ENCODE measurements around the gene SMIM7. TPM values are rescaled to one million over a fixed set of nuclear protein-coding genes. Genes with fewer than 3 reads are reported as not detected.

The SMIM7 gene
- total and polyA plus RNA-seq, 2 donors, result 79.0 to 100 TPM

- Histone ChIP-seq H3K4me1 (ENCODE audit: control insufficient read depth in 2 of 2, insufficient read depth in 2 of 2, low read length in 2 of 2) (peaks cover 12 to 35% of the 10 kb centered on the region in 2 donors), H3K27ac (ENCODE audit: low read depth in 1 of 2, low read length in 1 of 2) (peak overlapping the region; percentile 91 to 98), H3K27me3 (ENCODE audit: control insufficient read depth in 2 of 2, insufficient read depth in 1 of 2, low read length in 1 of 2) (no peaks in the 10 kb centered on the region), H3K36me3 (ENCODE audit: control insufficient read depth in 2 of 2, insufficient read depth in 2 of 2, low read length in 1 of 2) (peaks cover 25 to 43% of the 10 kb centered on the region in 2 donors), H3K9me3 (ENCODE audit: control insufficient read depth in 2 of 2, insufficient read depth in 1 of 2, low read length in 1 of 2) (no peaks in the 10 kb centered on the region), H3K4me3 (ENCODE audit: low read length in 2 of 2) (peak overlapping the region; percentile 73 to 85)
- DNase-seq (ENCODE audit: low read depth in 6 of 9, low spot score in 9 of 9), result peak; percentile 24 to 82 (median 50)
- WGBS, result 11% methylated on average over 23 of the region's 23 CpGs
Measured at GRCh38 chr19:16628984-16629691, 30.8 kb downstream of the SMIM7 start.

- peak; percentile 80 to 98 (median 92) for DNase-seq (ENCODE audit: low read depth in 6 of 9, low spot score in 9 of 9)
Measured at GRCh38 chr19:16628183-16628983, 31.6 kb downstream of the SMIM7 start, which contains the start of gene MED26. MED26 (minus strand) TSS chr19:16628204; CDS start chr19:16627943, 261 bp downstream.

DNA sequence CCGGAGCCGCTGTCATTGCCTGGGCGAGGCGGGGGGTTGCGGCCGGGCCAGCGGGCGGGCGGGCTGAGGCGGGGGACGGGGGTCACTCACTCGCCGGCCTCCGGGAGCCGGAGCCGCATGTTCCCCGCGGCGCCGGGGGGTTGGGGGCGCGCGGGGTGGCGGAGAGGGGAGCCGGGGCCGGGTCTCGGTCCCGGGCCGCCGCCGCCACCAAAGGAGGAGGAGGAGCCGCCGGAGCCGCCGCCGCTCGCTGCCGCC is 32.1 kb downstream of the SMIM7 start:
- no peak for DNase-seq (ENCODE audit: low read depth in 6 of 9, low spot score in 9 of 9)
- Histone ChIP-seq H3K9me3 (ENCODE audit: control insufficient read depth in 2 of 2, insufficient read depth in 1 of 2, low read length in 1 of 2) (no peaks in the 10 kb centered on the region), H3K4me3 (ENCODE audit: low read length in 2 of 2) (peak overlapping the region; percentile 85 to 90), H3K27me3 (ENCODE audit: control insufficient read depth in 2 of 2, insufficient read depth in 1 of 2, low read length in 1 of 2) (no peaks in the 10 kb centered on the region), H3K36me3 (ENCODE audit: control insufficient read depth in 2 of 2, insufficient read depth in 2 of 2, low read length in 1 of 2) (peaks cover 28 to 42% of the 10 kb centered on the region in 2 donors), H3K4me1 (ENCODE audit: control insufficient read depth in 2 of 2, insufficient read depth in 2 of 2, low read length in 2 of 2) (peaks cover 12 to 35% of the 10 kb centered on the region in 2 donors), H3K27ac (ENCODE audit: low read depth in 1 of 2, low read length in 1 of 2) (peak overlapping the region in 1 of 2 donors; percentile 67)
- under 1% methylated on average over 38 of the region's 38 CpGs for WGBS

More at GRCh38 chr19:16628183-16628983, 31.6 kb downstream of the SMIM7 start, which contains the start of gene MED26:
- WGBS, result under 1% methylated on average over 98 of the region's 98 CpGs
- Histone ChIP-seq H3K36me3 (ENCODE audit: control insufficient read depth in 2 of 2, insufficient read depth in 2 of 2, low read length in 1 of 2) (peaks cover 31 to 43% of the 10 kb centered on the region in 2 donors), H3K27me3 (ENCODE audit: control insufficient read depth in 2 of 2, insufficient read depth in 1 of 2, low read length in 1 of 2) (no peaks in the 10 kb centered on the region), H3K4me3 (ENCODE audit: low read length in 2 of 2) (peak within 1 kb of the TSS; percentile 85 to 90), H3K4me1 (ENCODE audit: control insufficient read depth in 2 of 2, insufficient read depth in 2 of 2, low read length in 2 of 2) (peaks cover 12 to 35% of the 10 kb centered on the region in 2 donors), H3K9me3 (ENCODE audit: control insufficient read depth in 2 of 2, insufficient read depth in 1 of 2, low read length in 1 of 2) (no peaks in the 10 kb centered on the region), H3K27ac (ENCODE audit: low read depth in 1 of 2, low read length in 1 of 2) (peak within 1 kb of the TSS; percentile 91 to 98)

- Histone ChIP-seq H3K9me3 (ENCODE audit: control insufficient read depth in 2 of 2, insufficient read depth in 1 of 2, low read length in 1 of 2) (no peaks in the 10 kb centered on the region), H3K36me3 (ENCODE audit: control insufficient read depth in 2 of 2, insufficient read depth in 2 of 2, low read length in 1 of 2) (peaks cover 23 to 41% of the 10 kb centered on the region in 2 donors), H3K27me3 (ENCODE audit: control insufficient read depth in 2 of 2, insufficient read depth in 1 of 2, low read length in 1 of 2) (no peaks in the 10 kb centered on the region), H3K27ac (ENCODE audit: low read depth in 1 of 2, low read length in 1 of 2) (peak overlapping the region; percentile 67 to 86), H3K4me1 (ENCODE audit: control insufficient read depth in 2 of 2, insufficient read depth in 2 of 2, low read length in 2 of 2) (peaks cover 12 to 35% of the 10 kb centered on the region in 2 donors), H3K4me3 (ENCODE audit: low read length in 2 of 2) (peak overlapping the region; percentile 85 to 90)
- WGBS, result under 1% methylated on average over 52 of the region's 52 CpGs
- DNase-seq (ENCODE audit: low read depth in 6 of 9, low spot score in 9 of 9), result peak in 7 of 9 donors; percentile 11 to 74 (median 44)
Measured at GRCh38 chr19:16627193-16627927, 32.6 kb downstream of the SMIM7 start.

DNA sequence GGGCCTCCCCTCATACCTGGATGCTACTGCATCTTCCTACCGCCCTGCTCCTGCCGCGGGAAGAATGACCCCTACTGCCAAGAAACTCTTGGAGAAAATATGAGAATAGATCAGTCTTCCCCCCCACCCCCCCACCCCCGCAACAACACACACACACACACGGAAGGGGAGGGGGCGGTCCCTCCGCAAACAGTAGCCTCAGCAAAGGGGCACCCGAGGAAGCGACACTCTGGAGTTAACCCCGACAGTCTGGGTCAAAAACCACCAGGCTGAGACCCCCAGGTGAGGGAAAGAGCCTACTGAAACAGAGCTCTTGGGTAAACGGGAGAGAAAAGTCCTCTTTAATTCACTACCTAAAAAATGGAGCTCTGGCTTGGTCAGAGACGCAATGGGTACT is 33.1 kb downstream of the SMIM7 start:
- Histone ChIP-seq H3K27me3 (ENCODE audit: control insufficient read depth in 2 of 2, insufficient read depth in 1 of 2, low read length in 1 of 2) (no peaks in the 10 kb centered on the region), H3K4me3 (ENCODE audit: low read length in 2 of 2) (peak overlapping the region; percentile 85 to 90), H3K36me3 (ENCODE audit: control insufficient read depth in 2 of 2, insufficient read depth in 2 of 2, low read length in 1 of 2) (peaks cover 22 to 38% of the 10 kb centered on the region in 2 donors), H3K27ac (ENCODE audit: low read depth in 1 of 2, low read length in 1 of 2) (peak overlapping the region; percentile 67 to 86), H3K4me1 (ENCODE audit: control insufficient read depth in 2 of 2, insufficient read depth in 2 of 2, low read length in 2 of 2) (peaks cover 12 to 35% of the 10 kb centered on the region in 2 donors), H3K9me3 (ENCODE audit: control insufficient read depth in 2 of 2, insufficient read depth in 1 of 2, low read length in 1 of 2) (no peaks in the 10 kb centered on the region)
- WGBS, result 6% methylated on average over 12 of the region's 12 CpGs
- DNase-seq (ENCODE audit: low read depth in 6 of 9, low spot score in 9 of 9), result peak in 1 of 9 donors; percentile 15

GRCh38 chr19:16625163-16625958 is 34.6 kb downstream of the SMIM7 start:
- Histone ChIP-seq H3K27ac (ENCODE audit: low read depth in 1 of 2, low read length in 1 of 2) (no peak overlapping the region), H3K4me3 (ENCODE audit: low read length in 2 of 2) (no peak overlapping the region), H3K9me3 (ENCODE audit: control insufficient read depth in 2 of 2, insufficient read depth in 1 of 2, low read length in 1 of 2) (no peaks in the 10 kb centered on the region), H3K36me3 (ENCODE audit: control insufficient read depth in 2 of 2, insufficient read depth in 2 of 2, low read length in 1 of 2) (peaks cover 21 to 38% of the 10 kb centered on the region in 2 donors), H3K4me1 (ENCODE audit: control insufficient read depth in 2 of 2, insufficient read depth in 2 of 2, low read length in 2 of 2) (peaks cover 12 to 35% of the 10 kb centered on the region in 2 donors), H3K27me3 (ENCODE audit: control insufficient read depth in 2 of 2, insufficient read depth in 1 of 2, low read length in 1 of 2) (no peaks in the 10 kb centered on the region)
- WGBS, result 92% methylated on average over 16 of the region's 16 CpGs
- no peak for DNase-seq (ENCODE audit: low read depth in 6 of 9, low spot score in 9 of 9)

- peaks cover 18 to 38% of the 10 kb centered on the region in 2 donors for H3K36me3 ChIP-seq (ENCODE audit: control insufficient read depth in 2 of 2, insufficient read depth in 2 of 2, low read length in 1 of 2)
- 97% methylated on average over 10 of the region's 10 CpGs for WGBS
- H3K27me3 ChIP-seq (ENCODE audit: control insufficient read depth in 2 of 2, insufficient read depth in 1 of 2, low read length in 1 of 2), result no peaks in the 10 kb centered on the region
- H3K4me1 ChIP-seq (ENCODE audit: control insufficient read depth in 2 of 2, insufficient read depth in 2 of 2, low read length in 2 of 2), result peaks cover 5 to 24% of the 10 kb centered on the region in 2 donors
- no peak overlapping the region for H3K27ac ChIP-seq (ENCODE audit: low read depth in 1 of 2, low read length in 1 of 2)
- no peak overlapping the region for H3K4me3 ChIP-seq (ENCODE audit: low read length in 2 of 2)
- no peaks in the 10 kb centered on the region for H3K9me3 ChIP-seq (ENCODE audit: control insufficient read depth in 2 of 2, insufficient read depth in 1 of 2, low read length in 1 of 2)
- DNase-seq (ENCODE audit: low read depth in 6 of 9, low spot score in 9 of 9), result no peak
Measured at GRCh38 chr19:16624236-16624635, 35.7 kb downstream of the SMIM7 start.

GRCh38 chr19:16623576-16623975 is 36.4 kb downstream of the SMIM7 start:
- Histone ChIP-seq H3K9me3 (ENCODE audit: control insufficient read depth in 2 of 2, insufficient read depth in 1 of 2, low read length in 1 of 2) (no peaks in the 10 kb centered on the region), H3K27ac (ENCODE audit: low read depth in 1 of 2, low read length in 1 of 2) (no peak overlapping the region), H3K4me1 (ENCODE audit: control insufficient read depth in 2 of 2, insufficient read depth in 2 of 2, low read length in 2 of 2) (peaks cover 4 to 18% of the 10 kb centered on the region in 2 donors), H3K4me3 (ENCODE audit: low read length in 2 of 2) (no peak overlapping the region), H3K27me3 (ENCODE audit: control insufficient read depth in 2 of 2, insufficient read depth in 1 of 2, low read length in 1 of 2) (no peaks in the 10 kb centered on the region), H3K36me3 (ENCODE audit: control insufficient read depth in 2 of 2, insufficient read depth in 2 of 2, low read length in 1 of 2) (peaks cover 18 to 38% of the 10 kb centered on the region in 2 donors)
- DNase-seq (ENCODE audit: low read depth in 6 of 9, low spot score in 9 of 9), result no peak
- 92% methylated on average over 6 of the region's 6 CpGs for WGBS
